Astrocyte of the spinal cord (primary cell): ENCODE data around the gene ANKRD53.
A peak's percentile ranks its signal among the peaks of the same experiment; 100 is the strongest.

Experiments used
- DNase-seq: peaks from one replicate; pipeline ENCODE4 v3.0.0; 2011; ENCODE audit warnings: low read depth, low spot score
- H3K4me3 ChIP-seq: 2 replicates; pipeline ENCODE4 v1.5.1; 2011; ENCODE audit warnings: low read depth, mild to moderate bottlenecking, low read length, moderate library complexity
- in situ Hi-C: cut with HindIII; loops from 2 replicates; pipeline ENCODE4 v1.10.0; 2017; ENCODE audit warnings: low sequenced_read_pairs
- TF ChIP-seq, protein P1 (sequence below): IDR thresholded peaks from 2 replicates; pipeline ENCODE4 v1.5.1; 2012; ENCODE audit warnings: low read depth, mild to moderate bottlenecking, low read length, inconsistent platforms

ANKRD53 gene

DNA sequence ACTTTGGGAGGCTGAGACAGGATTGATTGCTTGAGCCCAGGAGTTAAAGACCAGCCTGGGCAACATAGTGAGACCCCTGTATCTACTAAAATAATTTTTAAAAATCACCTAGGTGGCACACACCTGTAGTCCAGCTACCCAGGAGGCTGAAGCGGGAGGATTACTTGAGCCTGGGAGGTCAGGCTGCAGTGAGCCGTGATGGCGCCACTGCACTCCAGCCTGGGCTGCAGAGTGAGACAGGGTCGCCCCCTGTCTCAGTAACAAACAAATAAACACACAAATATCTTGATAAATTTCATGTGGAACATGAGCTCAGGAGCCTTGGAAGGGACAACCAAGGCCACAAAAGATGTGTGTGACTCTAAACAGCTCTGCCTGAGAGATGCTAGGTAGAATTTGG, 11.7 kb upstream of the ANKRD53 start:
- TF ChIP-seq, protein P1, sequence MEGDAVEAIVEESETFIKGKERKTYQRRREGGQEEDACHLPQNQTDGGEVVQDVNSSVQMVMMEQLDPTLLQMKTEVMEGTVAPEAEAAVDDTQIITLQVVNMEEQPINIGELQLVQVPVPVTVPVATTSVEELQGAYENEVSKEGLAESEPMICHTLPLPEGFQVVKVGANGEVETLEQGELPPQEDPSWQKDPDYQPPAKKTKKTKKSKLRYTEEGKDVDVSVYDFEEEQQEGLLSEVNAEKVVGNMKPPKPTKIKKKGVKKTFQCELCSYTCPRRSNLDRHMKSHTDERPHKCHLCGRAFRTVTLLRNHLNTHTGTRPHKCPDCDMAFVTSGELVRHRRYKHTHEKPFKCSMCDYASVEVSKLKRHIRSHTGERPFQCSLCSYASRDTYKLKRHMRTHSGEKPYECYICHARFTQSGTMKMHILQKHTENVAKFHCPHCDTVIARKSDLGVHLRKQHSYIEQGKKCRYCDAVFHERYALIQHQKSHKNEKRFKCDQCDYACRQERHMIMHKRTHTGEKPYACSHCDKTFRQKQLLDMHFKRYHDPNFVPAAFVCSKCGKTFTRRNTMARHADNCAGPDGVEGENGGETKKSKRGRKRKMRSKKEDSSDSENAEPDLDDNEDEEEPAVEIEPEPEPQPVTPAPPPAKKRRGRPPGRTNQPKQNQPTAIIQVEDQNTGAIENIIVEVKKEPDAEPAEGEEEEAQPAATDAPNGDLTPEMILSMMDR, result no peak
- in situ Hi-C loops, result no loop called here
- no peak overlapping the region for H3K4me3 ChIP-seq
- no peak for DNase-seq

DNA sequence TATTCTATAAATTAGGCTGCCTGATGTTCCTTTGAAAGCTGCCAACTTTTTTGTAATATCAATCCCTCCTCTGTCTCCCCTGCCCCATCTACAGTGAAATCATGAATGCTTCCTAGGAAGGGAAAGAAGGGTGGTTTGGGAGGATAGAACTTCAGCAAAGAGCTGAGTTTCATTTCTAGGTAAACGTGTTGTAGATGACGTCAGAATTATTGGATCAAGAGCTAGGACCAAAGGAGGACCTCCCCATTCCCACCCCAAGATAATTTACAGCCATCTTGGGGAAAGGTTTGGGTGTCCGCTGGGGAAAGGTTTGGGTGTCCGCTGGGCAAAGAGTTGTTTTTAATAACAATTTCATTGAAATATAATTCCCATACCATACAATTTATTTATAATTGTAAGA, 11.2 kb upstream of the ANKRD53 start:
- no peak for DNase-seq
- TF ChIP-seq, protein P1, result no peak
- no peak overlapping the region for H3K4me3 ChIP-seq
- in situ Hi-C loops, result no loop called here

DNA sequence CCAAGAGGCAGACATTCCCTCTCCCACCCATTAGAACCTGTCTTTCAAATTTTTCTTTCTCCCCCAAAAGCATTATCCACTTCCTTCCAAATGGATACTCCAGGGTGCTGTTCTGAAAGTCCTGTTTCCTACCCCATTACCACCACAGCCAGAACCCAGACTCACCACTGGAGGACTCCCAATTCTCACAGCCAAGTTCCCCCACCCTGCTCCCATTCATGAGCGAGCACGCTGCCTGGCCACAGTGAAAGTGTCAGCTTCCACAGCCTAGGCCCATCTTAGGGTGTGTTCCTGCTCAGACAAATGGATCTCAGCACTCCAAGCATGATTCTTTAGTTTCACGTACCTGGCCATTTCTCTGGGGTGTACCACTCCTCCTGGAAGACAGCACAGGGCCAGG, 3.8 kb upstream of the ANKRD53 start:
- H3K4me3 ChIP-seq, result no peak overlapping the region
- in situ Hi-C loops, result no loop called here
- TF ChIP-seq, protein P1, result no peak
- DNase-seq, result no peak

DNA sequence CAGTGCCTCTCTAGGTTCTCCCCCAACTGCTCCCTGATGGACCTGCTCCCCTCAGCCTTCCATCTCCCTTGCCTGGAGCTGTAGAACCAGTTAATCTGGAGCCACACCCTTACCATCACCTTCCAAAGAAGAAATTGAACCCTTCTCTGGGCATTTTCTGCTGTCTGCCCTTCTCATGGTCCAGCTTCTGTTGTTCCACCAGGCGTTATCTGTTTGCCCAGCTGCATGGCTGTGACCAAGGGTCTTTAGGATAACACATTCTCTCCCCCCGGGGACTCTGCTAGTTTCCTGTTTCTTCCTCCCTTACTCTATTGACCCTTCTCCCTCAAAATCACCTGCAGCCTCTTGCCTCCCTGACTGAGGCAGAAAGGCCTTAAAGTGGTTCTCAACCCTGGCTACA, 3.2 kb upstream of the ANKRD53 start:
- DNase-seq, result no peak

DNA sequence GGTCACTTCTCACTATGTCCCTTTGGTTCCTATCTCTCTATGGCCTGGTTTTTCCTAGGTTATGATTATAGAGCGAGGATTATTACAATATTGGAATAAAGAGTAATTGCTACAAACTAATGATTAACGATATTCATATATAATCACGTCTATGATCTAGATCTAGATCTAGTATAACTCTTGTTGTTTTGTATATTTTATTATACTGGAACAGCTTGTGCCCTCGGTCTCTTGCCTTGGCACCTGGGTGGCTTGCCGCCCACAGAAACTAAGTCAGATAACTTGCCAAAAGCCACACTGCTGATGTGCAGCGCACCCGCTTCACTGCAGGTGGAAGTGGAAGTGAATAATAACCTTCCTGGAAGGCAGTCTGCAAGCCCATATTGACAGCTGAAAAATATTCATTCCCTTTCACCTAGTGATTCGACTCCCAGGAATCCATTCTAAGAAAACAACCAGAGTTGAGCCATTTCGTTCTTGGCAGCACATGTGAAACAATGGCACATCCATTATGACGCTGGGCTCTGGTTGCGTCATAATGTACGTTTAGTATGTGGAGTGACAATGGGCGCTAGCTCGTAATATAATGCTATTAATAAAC, 725 bp upstream of the ANKRD53 start:
- H3K4me3 ChIP-seq, result peak overlapping the region; percentile 51
- DNase-seq, result peak; percentile 85
- TF ChIP-seq, protein P1, result no peak
- in situ Hi-C loops, result no loop called here

More for the DNA sequence above, 3.2 kb upstream of the ANKRD53 start:
- in situ Hi-C loops, result no loop called here
- no peak overlapping the region for H3K4me3 ChIP-seq
- TF ChIP-seq, protein P1, result no peak

DNA sequence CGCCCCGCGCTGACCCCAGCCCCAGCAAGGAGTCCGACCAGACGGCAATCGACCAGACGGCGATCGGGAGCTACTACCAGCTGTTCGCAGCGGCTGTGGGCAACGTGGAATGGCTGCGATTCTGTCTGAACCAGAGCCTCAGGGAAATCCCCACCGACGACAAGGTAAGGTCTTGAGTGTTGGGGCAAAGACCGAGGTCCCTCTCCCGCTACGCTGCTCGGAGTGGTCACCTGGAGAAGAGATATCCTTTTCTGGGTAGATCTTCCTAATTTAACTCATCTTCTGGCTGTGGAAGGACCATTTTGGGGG, 704 bp downstream of the ANKRD53 start:
- H3K4me3 ChIP-seq, result no peak overlapping the region
- no peak for DNase-seq
- TF ChIP-seq, protein P1, result no peak
- in situ Hi-C loops, result no loop called here

DNA sequence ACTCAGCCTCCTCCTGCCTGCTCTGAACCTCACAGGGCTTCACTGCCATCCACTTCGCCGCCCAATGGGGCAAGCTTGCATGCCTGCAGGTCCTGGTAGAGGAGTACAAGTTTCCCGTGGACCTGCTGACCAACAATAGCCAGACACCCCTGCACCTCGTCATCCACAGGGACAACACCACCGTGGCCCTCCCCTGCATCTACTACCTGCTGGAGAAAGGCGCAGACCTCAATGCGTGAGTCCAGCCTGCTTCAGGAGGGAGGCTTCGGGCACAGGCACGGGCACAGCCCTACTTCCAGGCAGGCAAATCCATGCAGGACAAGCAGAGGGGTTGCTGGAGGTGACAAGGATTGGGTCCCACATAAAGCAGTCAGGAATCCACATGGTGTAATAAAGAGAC, 1.2 kb downstream of the ANKRD53 start:
- no peak for DNase-seq
- no peak overlapping the region for H3K4me3 ChIP-seq
- TF ChIP-seq, protein P1, result no peak
- in situ Hi-C loops, result no loop called here
